ENCODE data around the gene ZC3H12D. TPM values are rescaled to one million over a fixed set of nuclear protein-coding genes. Genes with fewer than 3 reads are reported as not detected.

The ZC3H12D gene
- total and polyA plus RNA-seq, 9 of the 15 experiments (the other 6 are each of a cell fraction or from before 2014, with no cell fraction given), result 0.04 to 0.27 (median 0.05) TPM; not detected in 3

- TF ChIP-seq MXI1 (IDR thresholded peaks at IDR 0.05; ENCODE audit: low read depth, low read length) (no peak), ELF1 (tag; IDR thresholded peaks at IDR 0.05) (no peak), CEBPG (CRISPR knock-in tag; IDR thresholded peaks at IDR 0.05) (no peak), CEBPG (tag; conservative IDR thresholded peaks at IDR 0.05 in 1 of 2, IDR thresholded peaks at IDR 0.05 in 1 of 2) (0 out of 4 replicates have a peak, but pooled peaks of 1 of the 2 experiments have one; percentile 16), POLR3A (IDR thresholded peaks at IDR 0.05; ENCODE audit: borderline replicate concordance, extremely low read depth, insufficient read depth, insufficient read length) (no peak), SIN3B (IDR thresholded peaks at IDR 0.05; ENCODE audit: low read depth) (no peak), ATF7 (IDR thresholded peaks at IDR 0.05) (peak; percentile 49; the same call in 1 of the 2 replicates)
- TF ChIP-seq, protein P1, sequence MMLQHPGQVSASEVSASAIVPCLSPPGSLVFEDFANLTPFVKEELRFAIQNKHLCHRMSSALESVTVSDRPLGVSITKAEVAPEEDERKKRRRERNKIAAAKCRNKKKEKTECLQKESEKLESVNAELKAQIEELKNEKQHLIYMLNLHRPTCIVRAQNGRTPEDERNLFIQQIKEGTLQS (IDR thresholded peaks at IDR 0.05), result peak; percentile 34; the same call in 1 of the 2 replicates
- TF ChIP-seq, protein P1 (CRISPR knock-in tag; conservative IDR thresholded peaks at IDR 0.05), result no peak
- in situ Hi-C loops (cut with MboI) (no loop called here), intact Hi-C loops (cut with micrococcal nuclease) (no loop called here)
- BruUV-seq (replicated peaks), result no TSS peak
- no peak overlapping the region for H3K4me3 ChIP-seq
- no peaks in the 10 kb centered on the region for H3K9me3 ChIP-seq (replicated peaks; ENCODE audit: control insufficient read depth, insufficient read depth, low read depth, low read length)
- no peaks in the 10 kb centered on the region for H3K9me1 ChIP-seq (ENCODE audit: control insufficient read depth, insufficient read depth, low read length)
- ChIA-PET POLR2A (interaction anchor here (0.6 to 2.2 kb wide), 3 partner anchors 9 to 742 kb away, joined by 3 to 6 read pairs (median 5); no protein-coding TSS in a partner anchor), CTCF (ENCODE audit: low intra/inter-chr PET ratio) (no interaction called here)
- H3K27ac ChIP-seq (ENCODE audit: extremely low read depth, low read depth, low read length), result no peak overlapping the region
- H3K9ac ChIP-seq (ENCODE audit: insufficient read depth in 1 of 2, low read depth in 2 of 2, low read length in 2 of 2), result no peak overlapping the region
- H3K27me3 ChIP-seq (ENCODE audit: control insufficient read depth in 2 of 2, insufficient read depth in 2 of 2, low read length in 2 of 2), result peaks cover 41 to 69% of the 10 kb centered on the region in 2 experiments
- peaks cover 3 to 16% of the 10 kb centered on the region in 2 experiments; a peak in 3 of 5 replicates for H3K4me1 ChIP-seq (replicated peaks in 1 of 2; ENCODE audit: control insufficient read depth in 2 of 2, insufficient read depth in 2 of 2, low read length in 2 of 2)
- no peaks in the 10 kb centered on the region for H3K79me2 ChIP-seq (ENCODE audit: control insufficient read depth, insufficient read depth, low read length)
- H2AFZ ChIP-seq (ENCODE audit: low read depth, low read length), result no peak overlapping the region
- no peak for ATAC-seq
- H3K4me2 ChIP-seq (ENCODE audit: insufficient read depth, low read length), result no peak overlapping the region
- no peaks in the 10 kb centered on the region for H4K20me1 ChIP-seq (replicated peaks; ENCODE audit: control insufficient read depth, insufficient read depth, low read length)
- DNase-seq (ENCODE audit: extremely low read depth in 1 of 4, low spot score in 3 of 4), result no peak
- H3K36me3 ChIP-seq (ENCODE audit: control insufficient read depth, insufficient read depth, low read length), result no peaks in the 10 kb centered on the region
- FAIRE-seq, result no peak
- WGBS (ENCODE audit: insufficient coverage, low coverage, missing lambda C conversion rate), result 2% methylated on average over 4 of the region's 4 CpGs
Measured at GRCh38 chr6:149487316-149487715, 2.5 kb upstream of the ZC3H12D start.

Data from K562 (cell line).